CD14-positive monocyte (primary cell): ENCODE data around the gene PVRIG. TPM values are rescaled to one million over a fixed set of nuclear protein-coding genes. Genes with fewer than 3 reads are reported as not detected.
A peak's percentile ranks its signal among the peaks of the same experiment; 100 is the strongest.
"Not testable (repeated sequence)": the region's sequence is repeated elsewhere in the genome, so short reads cannot be mapped to it uniquely, and the experiment has no call there.

Experiments
- DNase-seq, 3 donors: peaks; one replicate each; pipeline ENCODE4 v3.0.0-alpha.2; 2011 to 2022
- H2AFZ ChIP-seq: 2 replicates; pipeline ENCODE4 v1.6.0; 2012; ENCODE audit warnings: mild to moderate bottlenecking, low read depth, low read length, inconsistent platforms; ENCODE audit not compliant: insufficient read depth, poor library complexity, severe bottlenecking
- H3K27ac ChIP-seq, 2 donors: 1 replicate in 1 of 2; 2 replicates in 1 of 2; pipeline ENCODE4 v1.5.1; 2012 to 2013; ENCODE audit warnings: low read length in 2 of 2, control low read depth in 1 of 2, inconsistent platforms in 1 of 2, low read depth in 1 of 2, mild to moderate bottlenecking in 1 of 2
- H3K27me3 ChIP-seq, 2 donors: one replicate each; pipeline versions ENCODE4 v1.6.0 to v1.6.1; 2011 to 2013; ENCODE audit warnings: low read length in 2 of 2; ENCODE audit not compliant: control insufficient read depth in 2 of 2, insufficient read depth in 2 of 2
- H3K36me3 ChIP-seq, 2 donors: replicated peaks in 1 of 2; 1 replicate in 1 of 2; 2 replicates in 1 of 2; pipeline versions ENCODE4 v1.5.1 to v1.6.1; 2012 to 2013; ENCODE audit warnings: low read length in 2 of 2, control low read depth in 1 of 2, inconsistent platforms in 1 of 2, mild to moderate bottlenecking in 1 of 2; ENCODE audit not compliant: insufficient read depth in 2 of 2, control insufficient read depth in 1 of 2
- H3K4me1 ChIP-seq, 2 donors: 1 replicate in 1 of 2; 2 replicates in 1 of 2; pipeline versions ENCODE4 v1.5.1 to v1.6.1; 2012 to 2013; ENCODE audit warnings: low read length in 2 of 2, control low read depth in 1 of 2, inconsistent platforms in 1 of 2, mild to moderate bottlenecking in 1 of 2, moderate library complexity in 1 of 2; ENCODE audit not compliant: insufficient read depth in 2 of 2, control insufficient read depth in 1 of 2
- H3K4me2 ChIP-seq: replicated peaks from 2 replicates; pipeline ENCODE3; 2012; ENCODE audit warnings: low read length, moderate library complexity, mild to moderate bottlenecking; ENCODE audit not compliant: poor library complexity, severe bottlenecking; ENCODE audit errors: extremely low read depth
- H3K4me3 ChIP-seq, 3 experiments: fragments of 200-600 bp in 1 of 3; sonication (generic) in 1 of 3; replicated peaks in 1 of 3; 1 replicate in 2 of 3; 2 replicates in 1 of 3; pipeline ENCODE4 v1.5.1; 2011 to 2013; ENCODE audit warnings: low read length in 3 of 3, mild to moderate bottlenecking in 3 of 3, control low read depth in 2 of 3, low read depth in 2 of 3, inconsistent platforms in 1 of 3, moderate library complexity in 1 of 3
- H3K79me2 ChIP-seq: 2 replicates; pipeline ENCODE4 v1.6.0; 2012; ENCODE audit warnings: mild to moderate bottlenecking, control low read depth, inconsistent platforms, low read length, moderate library complexity; ENCODE audit not compliant: insufficient read depth
- H3K9ac ChIP-seq: 2 replicates; pipeline ENCODE4 v1.6.0; 2017; ENCODE audit warnings: low read length, mild to moderate bottlenecking; ENCODE audit not compliant: insufficient read depth, poor library complexity, severe bottlenecking
- H3K9me3 ChIP-seq, 2 donors: replicated peaks in 1 of 2; 1 replicate in 1 of 2; 2 replicates in 1 of 2; pipeline versions ENCODE4 v1.5.1 to v1.6.1; 2012 to 2013; ENCODE audit warnings: low read length in 2 of 2, control low read depth in 1 of 2; ENCODE audit not compliant: control insufficient read depth in 1 of 2, insufficient read depth in 1 of 2
- H4K20me1 ChIP-seq: 2 replicates; pipeline ENCODE4 v1.6.0; 2012; ENCODE audit warnings: mild to moderate bottlenecking, low read length, control low read depth, moderate library complexity; ENCODE audit not compliant: insufficient read depth
- H3K27ac Mint-ChIP-seq, 7 donors: one replicate each; pipeline ENCODE4 v1.8.0; 2020; ENCODE audit warnings: mild to moderate bottlenecking in 7 of 7, mixed read lengths in 7 of 7, moderate library complexity in 6 of 7, inconsistent platforms in 2 of 7
- H3K27me3 Mint-ChIP-seq, 3 donors: one replicate each; pipeline ENCODE4 v1.8.0; 2021 to 2022; ENCODE audit warnings: low read depth in 3 of 3, mild to moderate bottlenecking in 3 of 3, mixed read lengths in 3 of 3, moderate library complexity in 3 of 3, inconsistent platforms in 1 of 3
- H3K36me3 Mint-ChIP-seq, 2 donors: one replicate each; pipeline ENCODE4 v1.8.0; 2020; ENCODE audit warnings: mixed read lengths in 2 of 2, inconsistent platforms in 1 of 2, mild to moderate bottlenecking in 1 of 2
- H3K4me1 Mint-ChIP-seq: one replicate; pipeline ENCODE4 v1.8.0; 2020; ENCODE audit warnings: mild to moderate bottlenecking, mixed read lengths
- H3K4me3 Mint-ChIP-seq, 2 donors: one replicate each; pipeline ENCODE4 v1.8.0; 2020; ENCODE audit warnings: mild to moderate bottlenecking in 2 of 2, mixed read lengths in 2 of 2, moderate library complexity in 1 of 2
- H3K9me3 Mint-ChIP-seq, 7 donors: one replicate each; pipeline ENCODE4 v1.8.0; 2020 to 2022; ENCODE audit warnings: mixed read lengths in 7 of 7, mild to moderate bottlenecking in 6 of 7, moderate library complexity in 6 of 7, inconsistent platforms in 2 of 7
- WGBS: methylation state at CpG from one replicate; pipeline ENCODE4 v1.1.5; 2013; ENCODE audit warnings: missing lambda C conversion rate; ENCODE audit not compliant: insufficient coverage; 5-methylcytosine and 5-hydroxymethylcytosine counted together
- intact Hi-C, 2 donors: fragments of 100-400 bp; cut with micrococcal nuclease; formaldehyde crosslinking; loops; one replicate each; pipeline versions ENCODE4 v1.15.0 to v1.15.1; 2023
- polyA minus RNA-seq: library from RNA; depleted of rRNA, polyadenylated mRNA; stranded (reverse); fragments of >200 nt; gene quantifications from 2 replicates; pipeline ENCODE4 v1.2.3, GENCODE V29; 2012
- polyA plus RNA-seq, 3 donors: library from polyadenylated mRNA; depleted of rRNA in 1 of 3; unstranded in 2 of 3; stranded (reverse) in 1 of 3; fragments of 300-500 nt in 2 of 3; fragments of >200 nt in 1 of 3; fragmentation: Illumina TruSeq in 2 of 3; gene quantifications; 1 replicate in 2 of 3; 2 replicates in 1 of 3; pipeline ENCODE4 v1.2.3, GENCODE V29; 2012 to 2021
- total RNA-seq, 12 experiments: library from RNA in 1 of 12; stranded (reverse) in 1 of 12; fragments of 120-200 nt in 1 of 12; gene quantifications; one replicate each; pipeline ENCODE4 v1.2.4 and lab custom pipeline; 2013 to 2026; ENCODE audit warnings: mixed read lengths in 6 of 12, inconsistent platforms in 1 of 12
- TF ChIP-seq, protein P1 (sequence below): fragments of 200-600 bp; IDR thresholded peaks from one replicate; pipeline ENCODE4 v1.8.0; 2022; ENCODE audit warnings: antibody characterized with exemption, mild to moderate bottlenecking

PVRIG gene
- not detected for total RNA-seq (2013)
- polyA plus RNA-seq (under 1 TPM in 2 of 3 donors, not detected in 1; 0.27 to 0.38 TPM), polyA minus RNA-seq (0.24 TPM in 1 of 2 replicates, not detected in the other), total RNA-seq (lab: John Stamatoyannopoulos, UW) (0 to 0.12 (median 0) reads per million in 11 experiments)

DNA sequence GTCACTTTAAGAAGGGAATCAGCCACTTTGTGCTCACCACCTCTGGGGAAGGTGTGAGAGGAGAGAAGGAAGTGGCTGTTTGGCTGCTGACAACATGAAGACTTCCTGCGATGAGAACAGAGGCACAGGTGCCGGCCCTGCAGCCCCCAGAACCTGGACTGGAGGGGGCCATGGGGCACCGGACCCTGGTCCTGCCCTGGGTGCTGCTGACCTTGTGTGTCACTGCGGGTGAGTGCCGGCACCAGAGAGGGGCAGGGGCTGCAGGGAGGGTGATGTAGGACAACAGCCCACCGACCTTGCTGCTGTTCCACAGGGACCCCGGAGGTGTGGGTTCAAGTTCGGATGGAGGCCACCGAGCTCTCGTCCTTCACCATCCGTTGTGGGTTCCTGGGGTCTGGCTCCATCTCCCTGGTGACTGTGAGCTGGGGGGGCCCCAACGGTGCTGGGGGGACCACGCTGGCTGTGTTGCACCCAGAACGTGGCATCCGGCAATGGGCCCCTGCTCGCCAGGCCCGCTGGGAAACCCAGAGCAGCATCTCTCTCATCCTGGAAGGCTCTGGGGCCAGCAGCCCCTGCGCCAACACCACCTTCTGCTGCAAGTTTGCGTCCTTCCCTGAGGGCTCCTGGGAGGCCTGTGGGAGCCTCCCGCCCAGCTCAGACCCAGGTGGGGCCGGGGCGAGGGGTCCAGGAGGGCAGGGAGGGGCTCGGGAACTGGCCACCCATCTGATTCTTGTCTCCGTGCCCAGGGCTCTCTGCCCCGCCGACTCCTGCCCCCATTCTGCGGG is at the start of gene PVRIG:
Gene PVRIG (plus strand): TSS at position 149 of the 785 bp plus-strand sequence. CDS start 22 bp downstream, at position 171.
- not testable (repeated sequence) for H4K20me1 ChIP-seq, H3K36me3 Mint-ChIP-seq, H2AFZ ChIP-seq, H3K27me3 ChIP-seq, H3K9ac ChIP-seq, H3K4me1 ChIP-seq, H3K9me3 ChIP-seq, H3K9me3 Mint-ChIP-seq, H3K4me2 ChIP-seq, H3K27ac ChIP-seq, H3K4me1 Mint-ChIP-seq, H3K27me3 Mint-ChIP-seq, H3K79me2 ChIP-seq, H3K36me3 ChIP-seq, DNase-seq, H3K4me3 ChIP-seq
- WGBS: 81% methylated on average over 20 of the region's 27 CpGs
- intact Hi-C loops: loop anchor here in 1 of 2 donors (5.0 kb wide), 1 partner anchor 88 kb away; no protein-coding TSS in a partner anchor
- peak within 1 kb of the TSS in 1 of 2 donors; percentile 61 for H3K4me3 Mint-ChIP-seq
- peak within 1 kb of the TSS in 2 of 7 donors; percentile 26 to 80 for H3K27ac Mint-ChIP-seq

DNA sequence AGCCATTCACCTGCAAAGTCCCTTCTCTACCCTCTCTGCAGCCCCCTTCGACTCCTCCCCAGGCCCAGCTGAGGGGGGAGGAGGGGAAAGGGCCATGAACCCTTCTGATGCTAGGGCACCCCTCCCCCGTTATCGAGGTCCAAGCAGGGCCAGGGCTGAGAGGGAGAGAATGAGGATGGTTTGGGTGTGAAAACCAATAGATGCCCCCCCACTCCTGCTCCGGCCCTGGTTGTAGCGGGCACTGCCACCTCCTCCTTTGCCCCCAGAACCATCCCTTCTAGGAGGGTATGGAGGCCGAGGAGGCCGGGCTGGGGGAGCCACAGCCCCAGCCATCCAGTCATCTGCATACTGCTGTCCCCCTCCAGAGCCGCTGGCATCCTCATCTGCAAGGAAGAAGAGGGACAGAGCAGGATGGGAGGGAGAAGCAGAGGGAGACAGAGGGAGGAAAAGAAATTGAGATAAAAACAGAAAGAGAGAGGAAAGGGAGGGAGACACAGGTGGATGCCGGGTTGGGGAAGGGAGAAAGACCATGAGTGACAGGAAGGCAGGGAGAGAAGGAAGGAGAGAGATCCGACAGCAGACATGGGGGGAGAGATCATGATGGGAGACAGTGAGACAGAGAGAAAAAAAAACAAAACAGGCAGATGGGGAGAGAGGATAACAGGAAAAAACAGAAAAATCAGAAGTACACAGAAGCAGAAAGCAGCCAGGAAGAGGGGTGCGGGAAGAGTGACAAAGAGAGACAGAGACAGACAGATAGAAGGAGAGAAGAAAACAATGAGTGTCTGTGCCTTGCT is 49.5 kb upstream of the PVRIG start:
- Histone ChIP-seq H3K4me3 (no peak overlapping the region), H4K20me1 (no peaks in the 10 kb centered on the region), H3K36me3 (no peaks in the 10 kb centered on the region), H2AFZ (no peak overlapping the region), H3K9me3 (peaks cover 0 to 11% of the 10 kb centered on the region in 2 donors), H3K9ac (no peak overlapping the region), H3K79me2 (no peaks in the 10 kb centered on the region), H3K27ac (no peak overlapping the region), H3K27me3 (peaks cover 38 to 61% of the 10 kb centered on the region in 2 donors), H3K4me2 (no peak overlapping the region), H3K4me1 (peaks cover 36 to 42% of the 10 kb centered on the region in 2 donors)
- Mint-ChIP-seq H3K27me3 (peaks cover 67 to 82% (median 73%) of the 10 kb centered on the region in 3 donors), H3K4me3 (peak overlapping the region in 1 of 2 donors; percentile 87), H3K4me1 (peaks cover 41% of the 10 kb centered on the region), H3K27ac (no peak overlapping the region), H3K36me3 (peaks cover 4 to 21% of the 10 kb centered on the region in 2 donors), H3K9me3 (peaks cover 0 to 22% (median 9%) of the 10 kb centered on the region in 7 donors)
- DNase-seq: no peak
- intact Hi-C loops: no loop called here
- WGBS: 92% methylated on average over 3 of the region's 11 CpGs
- TF ChIP-seq, protein P1, sequence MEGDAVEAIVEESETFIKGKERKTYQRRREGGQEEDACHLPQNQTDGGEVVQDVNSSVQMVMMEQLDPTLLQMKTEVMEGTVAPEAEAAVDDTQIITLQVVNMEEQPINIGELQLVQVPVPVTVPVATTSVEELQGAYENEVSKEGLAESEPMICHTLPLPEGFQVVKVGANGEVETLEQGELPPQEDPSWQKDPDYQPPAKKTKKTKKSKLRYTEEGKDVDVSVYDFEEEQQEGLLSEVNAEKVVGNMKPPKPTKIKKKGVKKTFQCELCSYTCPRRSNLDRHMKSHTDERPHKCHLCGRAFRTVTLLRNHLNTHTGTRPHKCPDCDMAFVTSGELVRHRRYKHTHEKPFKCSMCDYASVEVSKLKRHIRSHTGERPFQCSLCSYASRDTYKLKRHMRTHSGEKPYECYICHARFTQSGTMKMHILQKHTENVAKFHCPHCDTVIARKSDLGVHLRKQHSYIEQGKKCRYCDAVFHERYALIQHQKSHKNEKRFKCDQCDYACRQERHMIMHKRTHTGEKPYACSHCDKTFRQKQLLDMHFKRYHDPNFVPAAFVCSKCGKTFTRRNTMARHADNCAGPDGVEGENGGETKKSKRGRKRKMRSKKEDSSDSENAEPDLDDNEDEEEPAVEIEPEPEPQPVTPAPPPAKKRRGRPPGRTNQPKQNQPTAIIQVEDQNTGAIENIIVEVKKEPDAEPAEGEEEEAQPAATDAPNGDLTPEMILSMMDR: no peak
